Activated B cell treated with CpG ODN at 0.5 μM for 24 hours (primary cell): Measurements from ENCODE around the gene FHIT. TPM values are rescaled to one million over a fixed set of nuclear protein-coding genes. Genes with fewer than 3 reads are reported as not detected.

Source experiments
- ATAC-seq: fragments of 200-7000 bp; cut with Tn5 transposase; one replicate; pipeline ENCODE4 v1.10.0; 2021; ENCODE audit warnings: low read depth, mild to moderate bottlenecking, moderate library complexity
- CTCF ChIA-PET: fragments of 350-600 bp; sonication (Branson Sonifier 250); formaldehyde crosslinking; loops from one replicate; lab custom pipeline; 2021; ENCODE audit warnings: antibody characterized with exemption; lab: Charles Lee
- POLR2A ChIA-PET: fragments of 350-600 bp; sonication (Branson Sonifier 250); formaldehyde crosslinking; loops from one replicate; lab custom pipeline; 2021; ENCODE audit warnings: antibody characterized with exemption; lab: Charles Lee
- DNase-seq: peaks from one replicate; pipeline ENCODE4 v3.0.0; 2022
- H3K27ac Mint-ChIP-seq: one replicate; pipeline ENCODE4 v1.8.0; 2020; ENCODE audit warnings: mixed read lengths
- H3K27me3 Mint-ChIP-seq: one replicate; pipeline ENCODE4 v1.8.0; 2021; ENCODE audit warnings: mixed read lengths
- H3K36me3 Mint-ChIP-seq: one replicate; pipeline ENCODE4 v1.8.0; 2021; ENCODE audit warnings: low read depth, mixed read lengths
- H3K4me1 Mint-ChIP-seq: one replicate; pipeline ENCODE4 v1.8.0; 2021; ENCODE audit warnings: mixed read lengths
- H3K4me3 Mint-ChIP-seq: one replicate; pipeline ENCODE4 v1.8.0; 2020; ENCODE audit warnings: mild to moderate bottlenecking, mixed read lengths
- H3K9me3 Mint-ChIP-seq: one replicate; pipeline ENCODE4 v1.8.0; 2020; ENCODE audit warnings: mixed read lengths
- CTCF ChIP-seq: fragments of 200-600 bp; IDR thresholded peaks from one replicate; pipeline ENCODE4 v1.8.0; 2022; ENCODE audit warnings: antibody characterized with exemption, mild to moderate bottlenecking
- intact Hi-C: fragments of 100-400 bp; cut with micrococcal nuclease; formaldehyde crosslinking; loops from one replicate; pipeline ENCODE4 v1.15.1; 2024
- total RNA-seq: library from RNA; stranded (reverse); gene quantifications from 2 replicates; pipeline ENCODE4 v1.2.3, GENCODE V29; 2022

The FHIT gene
- total RNA-seq, 1 donor from 2014 or later: 5.5 TPM

GRCh38 chr3:60434950-60435349 lies 816.3 kb downstream of the FHIT start:
- no peak overlapping the region for H3K27ac Mint-ChIP-seq
- ChIA-PET POLR2A (no interaction called here), CTCF (no interaction called here)
- intact Hi-C loops: no loop called here
- ATAC-seq (no peak), DNase-seq (no peak)
- H3K36me3 Mint-ChIP-seq: no peaks in the 10 kb centered on the region
- no peaks in the 10 kb centered on the region for H3K4me1 Mint-ChIP-seq
- no peak for TF ChIP-seq CTCF
- H3K4me3 Mint-ChIP-seq: no peak overlapping the region
- no peaks in the 10 kb centered on the region for H3K27me3 Mint-ChIP-seq
- no peaks in the 10 kb centered on the region for H3K9me3 Mint-ChIP-seq

- Mint-ChIP-seq H3K36me3 (no peaks in the 10 kb centered on the region), H3K27ac (no peak overlapping the region), H3K4me3 (no peak overlapping the region), H3K27me3 (no peaks in the 10 kb centered on the region), H3K9me3 (no peaks in the 10 kb centered on the region), H3K4me1 (no peaks in the 10 kb centered on the region)
- ATAC-seq: no peak
- no peak for DNase-seq
- TF ChIP-seq CTCF: no peak
- ChIA-PET CTCF (no interaction called here), POLR2A (no interaction called here)
- intact Hi-C loops: no loop called here
Measured at GRCh38 chr3:60434323-60434722, 816.9 kb downstream of the FHIT start.

- no peak for DNase-seq
- CTCF ChIA-PET: no interaction called here
- no peaks in the 10 kb centered on the region for H3K4me1 Mint-ChIP-seq
- no peaks in the 10 kb centered on the region for H3K36me3 Mint-ChIP-seq
- no peak for ATAC-seq
- POLR2A ChIA-PET: no interaction called here
- no peaks in the 10 kb centered on the region for H3K27me3 Mint-ChIP-seq
- H3K9me3 Mint-ChIP-seq: no peaks in the 10 kb centered on the region
- H3K27ac Mint-ChIP-seq: no peak overlapping the region
- intact Hi-C loops: no loop called here
- H3K4me3 Mint-ChIP-seq: no peak overlapping the region
- TF ChIP-seq CTCF: no peak
Measured at GRCh38 chr3:60431599-60431958, 819.7 kb downstream of the FHIT start.

- TF ChIP-seq CTCF: no peak
- Mint-ChIP-seq H3K4me3 (no peak overlapping the region), H3K27ac (no peak overlapping the region), H3K9me3 (no peaks in the 10 kb centered on the region), H3K36me3 (no peaks in the 10 kb centered on the region), H3K4me1 (no peaks in the 10 kb centered on the region), H3K27me3 (no peaks in the 10 kb centered on the region)
- POLR2A ChIA-PET: no interaction called here
- CTCF ChIA-PET: no interaction called here
- no peak for DNase-seq
- ATAC-seq: no peak
- intact Hi-C loops: no loop called here
Measured at GRCh38 chr3:60430205-60430604, 821.0 kb downstream of the FHIT start.

GRCh38 chr3:60427109-60427508 lies 824.1 kb downstream of the FHIT start:
- DNase-seq (no peak), ATAC-seq (no peak)
- no peak for TF ChIP-seq CTCF
- intact Hi-C loops: no loop called here
- Mint-ChIP-seq H3K27me3 (no peaks in the 10 kb centered on the region), H3K27ac (no peak overlapping the region), H3K9me3 (no peaks in the 10 kb centered on the region), H3K36me3 (no peaks in the 10 kb centered on the region), H3K4me3 (no peak overlapping the region), H3K4me1 (no peaks in the 10 kb centered on the region)
- ChIA-PET POLR2A (no interaction called here), CTCF (no interaction called here)
